GM21526 (cell line): Measurements from ENCODE around the gene ANO6.
"Not testable (repeated sequence)": the region's sequence is repeated elsewhere in the genome, so short reads cannot be mapped to it uniquely, and the experiment has no call there.

ENCODE experiments used
- ATAC-seq: cut with Tn5 transposase; IDR thresholded peaks from one replicate; pipeline ENCODE4 v1.9.1; 2021; ENCODE audit warnings: moderate library complexity; ENCODE audit not compliant: unreplicated experiment, low FRiP score

Gene ANO6

GRCh38 chr12:45234139-45234865, 18.4 kb downstream of the ANO6 start:
- no peak for ATAC-seq

- no peak for ATAC-seq
Measured at GRCh38 chr12:45235087-45236025, 19.5 kb downstream of the ANO6 start.

DNA sequence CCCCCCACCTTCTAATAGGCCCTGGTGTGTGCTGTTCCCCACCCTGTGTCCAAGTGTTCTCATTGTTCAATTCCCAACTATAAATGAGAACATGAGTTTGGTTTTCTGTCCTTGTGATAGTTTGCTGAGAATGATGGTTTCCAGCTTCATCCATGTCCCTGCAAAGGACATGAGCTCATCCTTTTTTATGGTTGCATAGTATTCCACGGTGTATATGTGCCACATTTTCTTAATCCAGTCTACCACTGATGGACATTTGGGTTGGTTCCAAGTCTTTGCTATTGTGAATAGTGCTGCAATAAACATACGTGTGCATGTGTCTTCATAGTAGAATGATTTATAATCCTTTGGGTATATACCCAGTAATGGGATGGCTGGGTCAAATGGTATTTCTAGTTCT, 20.5 kb downstream of the ANO6 start:
- ATAC-seq = not testable (repeated sequence)

DNA sequence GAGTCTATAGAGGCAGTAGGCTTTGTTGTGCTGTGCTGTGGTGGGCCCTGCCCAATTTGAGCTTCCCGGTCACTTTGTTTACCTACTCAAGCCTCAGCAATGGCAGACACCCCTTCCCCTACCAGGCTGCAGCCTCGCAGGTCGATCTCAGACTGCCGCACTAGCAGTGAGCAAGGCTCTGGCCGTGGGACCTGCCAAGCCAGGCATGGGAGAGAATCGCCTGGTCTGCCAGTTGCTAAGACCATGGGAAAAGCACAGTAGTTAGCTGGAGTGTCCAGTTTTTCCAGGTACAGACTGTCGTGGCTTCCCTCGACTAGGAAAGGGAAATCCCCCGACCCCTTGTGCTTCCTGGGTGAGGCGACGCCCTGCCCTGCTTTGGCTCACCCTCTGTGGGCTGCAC, 26.3 kb downstream of the ANO6 start:
- ATAC-seq = no peak

GRCh38 chr12:45243963-45244362, 28.1 kb downstream of the ANO6 start:
- ATAC-seq = no peak

GRCh38 chr12:45244561-45245343, 28.9 kb downstream of the ANO6 start:
- ATAC-seq = no peak

- no peak for ATAC-seq
Measured at GRCh38 chr12:45246236-45246635, 30.3 kb downstream of the ANO6 start.

GRCh38 chr12:45247589-45247988, 31.7 kb downstream of the ANO6 start:
- ATAC-seq = no peak

DNA sequence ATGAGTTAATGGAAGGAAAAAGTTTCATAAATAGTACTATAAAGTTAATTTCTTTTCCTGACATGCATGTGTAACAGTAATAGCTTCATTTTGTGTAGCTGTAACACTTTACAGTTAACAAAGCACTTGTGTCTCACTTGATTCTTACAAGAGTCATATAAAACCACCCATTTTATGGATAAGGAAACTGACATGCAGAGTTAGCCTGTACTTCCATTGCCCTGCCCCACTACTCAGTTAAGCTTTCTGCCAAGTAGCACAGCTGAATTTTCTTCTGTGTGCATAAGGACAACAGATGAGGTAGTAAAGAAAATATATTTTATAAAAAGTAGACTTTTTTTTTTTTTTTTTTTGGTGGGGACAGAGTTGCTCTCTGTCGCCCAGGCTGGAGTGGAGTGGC, 32.2 kb downstream of the ANO6 start:
- ATAC-seq = no peak

- ATAC-seq = no peak
Measured at GRCh38 chr12:45254254-45254653, 38.4 kb downstream of the ANO6 start.

DNA sequence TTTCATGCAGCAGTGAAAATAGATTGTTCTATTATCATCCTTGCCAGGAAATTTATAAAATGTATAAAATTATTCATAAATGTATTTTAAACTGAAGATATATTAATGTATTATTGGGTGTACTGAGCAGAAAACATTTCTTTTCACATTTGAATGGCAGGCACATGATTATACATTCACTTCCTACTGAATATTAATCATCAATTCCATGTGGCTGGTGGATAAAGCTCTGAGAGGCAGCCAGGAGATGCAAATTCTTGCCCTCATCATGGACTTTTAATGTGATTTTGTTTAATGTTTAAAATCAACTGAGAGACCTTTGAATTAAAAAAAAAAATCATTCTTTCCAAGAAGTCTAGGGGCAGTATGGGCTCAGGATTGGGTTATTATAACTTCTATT, 40.8 kb downstream of the ANO6 start:
- no peak for ATAC-seq

- ATAC-seq = peak; percentile 84
Measured at GRCh38 chr12:45257185-45257930, 41.5 kb downstream of the ANO6 start.

GRCh38 chr12:45259675-45260074, 43.8 kb downstream of the ANO6 start:
- no peak for ATAC-seq

DNA sequence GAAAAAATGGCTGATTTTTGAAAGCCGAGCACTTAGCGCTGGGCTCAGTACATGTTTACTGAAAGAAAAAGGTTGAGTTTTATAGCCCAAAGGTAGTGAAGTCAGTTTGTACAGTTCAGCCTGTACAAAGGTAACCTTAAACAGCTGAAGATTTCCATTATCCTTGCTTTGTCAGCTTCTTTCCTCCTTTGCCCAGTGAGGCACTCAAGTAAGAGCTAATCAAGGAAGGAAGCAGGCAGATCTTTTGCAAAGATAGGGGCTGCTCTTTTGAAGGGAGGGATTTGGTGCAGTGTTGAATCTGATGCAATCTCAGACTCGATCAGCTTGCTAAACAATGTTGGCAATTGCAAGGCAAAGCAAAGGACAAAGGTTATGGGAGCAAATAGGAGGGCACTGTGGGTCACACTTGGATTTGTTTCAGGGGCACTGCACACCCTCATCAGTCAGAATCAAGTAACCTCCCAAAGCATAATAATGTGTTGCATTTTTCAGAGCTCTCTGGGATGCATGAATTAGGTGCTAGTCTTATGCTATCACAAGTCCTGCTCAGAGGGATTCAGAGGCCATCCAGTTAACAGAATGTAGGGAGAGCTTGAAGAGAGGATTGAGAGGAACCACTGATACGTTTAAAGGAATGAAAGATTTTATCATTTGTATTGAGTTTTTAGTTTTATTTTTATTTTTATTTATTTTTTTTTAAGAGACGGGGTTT, 44.4 kb downstream of the ANO6 start:
- ATAC-seq = no peak

DNA sequence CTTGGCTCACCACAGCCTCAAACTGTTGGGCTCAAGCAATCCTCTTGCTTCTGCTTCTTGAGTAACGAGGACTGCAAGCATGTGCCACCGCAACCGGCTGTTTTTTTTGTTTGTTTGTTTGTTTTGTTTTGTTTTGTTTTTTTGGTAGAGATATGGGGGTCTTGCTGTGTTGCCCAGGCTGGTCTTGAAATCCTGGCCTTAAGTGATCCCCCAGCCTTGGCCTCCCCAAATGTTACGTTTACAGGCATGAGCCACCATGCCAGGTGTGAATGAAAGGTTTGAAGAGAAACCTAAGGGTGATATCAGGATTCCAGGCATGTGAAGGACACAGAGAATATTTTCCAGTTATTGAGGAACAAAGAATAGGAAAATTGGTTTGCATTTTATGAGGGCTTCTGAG, 45.0 kb downstream of the ANO6 start:
- no peak for ATAC-seq

GRCh38 chr12:45262185-45262584, 46.3 kb downstream of the ANO6 start:
- ATAC-seq = not testable (repeated sequence)

GRCh38 chr12:45263587-45263986, 47.7 kb downstream of the ANO6 start:
- ATAC-seq = no peak

- no peak for ATAC-seq
Measured at GRCh38 chr12:45268672-45269411, 52.9 kb downstream of the ANO6 start.

DNA sequence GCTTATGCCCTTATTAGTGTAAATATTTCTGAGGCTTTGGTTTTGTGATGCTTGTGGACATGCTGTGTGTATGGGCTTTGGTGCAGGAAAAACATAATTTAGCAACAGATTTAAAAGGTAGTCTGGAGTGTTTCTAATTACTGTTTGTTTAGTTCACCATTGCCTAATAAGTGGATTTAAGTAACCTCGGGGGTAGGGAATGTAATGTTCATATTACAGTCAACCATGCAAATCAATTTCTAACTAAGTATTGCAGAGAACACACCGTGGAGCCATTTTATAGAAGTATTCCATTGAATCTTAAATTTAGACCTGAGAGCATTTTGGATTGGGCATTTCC, 53.5 kb downstream of the ANO6 start:
- no peak for ATAC-seq
